WTC11 (cell line): Measurements from ENCODE around the gene CASKIN2.

Experiments
- CREB1 ChIP-seq: sonication (generic); formaldehyde crosslinking; IDR thresholded peaks from 2 replicates; pipeline ENCODE4 v1.8.0; 2023; ENCODE audit warnings: mild to moderate bottlenecking, missing genetic modification reagents
- ESRRA ChIP-seq: sonication (generic); formaldehyde crosslinking; IDR thresholded peaks from 2 replicates; pipeline ENCODE4 v1.8.1; 2022; ENCODE audit warnings: mild to moderate bottlenecking, missing genetic modification reagents, borderline replicate concordance
- TEAD4 ChIP-seq: sonication (generic); formaldehyde crosslinking; IDR thresholded peaks from 2 replicates; pipeline ENCODE4 v1.8.0; 2022; ENCODE audit warnings: mild to moderate bottlenecking, missing genetic modification reagents
- ZBTB21 ChIP-seq: sonication (generic); formaldehyde crosslinking; IDR thresholded peaks from 2 replicates; pipeline ENCODE4 v1.8.1; 2023; ENCODE audit warnings: mild to moderate bottlenecking, missing genetic modification reagents, borderline replicate concordance
- TF ChIP-seq, protein P1 (sequence below): sonication (generic); formaldehyde crosslinking; IDR thresholded peaks from 2 replicates; pipeline ENCODE4 v1.8.1; 2023; ENCODE audit warnings: mild to moderate bottlenecking, missing genetic modification reagents, moderate library complexity
- TF ChIP-seq, protein P2 (sequence below): fragments of 200-600 bp; IDR thresholded peaks from 2 replicates; pipeline ENCODE4 v1.8.0; 2022; ENCODE audit warnings: antibody characterized with exemption
- TF ChIP-seq, protein P3 (sequence below): sonication (generic); formaldehyde crosslinking; IDR thresholded peaks from 2 replicates; pipeline ENCODE4 v1.8.0; 2023; ENCODE audit warnings: missing genetic modification reagents
- TF ChIP-seq, protein P4 (sequence below): sonication (generic); formaldehyde crosslinking; IDR thresholded peaks from 2 replicates; pipeline ENCODE4 v1.8.0; 2022; ENCODE audit warnings: mild to moderate bottlenecking, missing genetic modification reagents
- TF ChIP-seq, protein P5 (sequence below): fragments of 250-450 bp; sonication (Bioruptor Pico); IDR thresholded peaks from 2 replicates; pipeline ENCODE4 v2.1.2; 2022; ENCODE audit warnings: mild to moderate bottlenecking, moderate library complexity
- TF ChIP-seq, protein P6 (sequence below): sonication (generic); formaldehyde crosslinking; IDR thresholded peaks from 2 replicates; pipeline ENCODE4 v1.8.1; 2023; ENCODE audit warnings: mild to moderate bottlenecking, missing genetic modification reagents

DNA sequence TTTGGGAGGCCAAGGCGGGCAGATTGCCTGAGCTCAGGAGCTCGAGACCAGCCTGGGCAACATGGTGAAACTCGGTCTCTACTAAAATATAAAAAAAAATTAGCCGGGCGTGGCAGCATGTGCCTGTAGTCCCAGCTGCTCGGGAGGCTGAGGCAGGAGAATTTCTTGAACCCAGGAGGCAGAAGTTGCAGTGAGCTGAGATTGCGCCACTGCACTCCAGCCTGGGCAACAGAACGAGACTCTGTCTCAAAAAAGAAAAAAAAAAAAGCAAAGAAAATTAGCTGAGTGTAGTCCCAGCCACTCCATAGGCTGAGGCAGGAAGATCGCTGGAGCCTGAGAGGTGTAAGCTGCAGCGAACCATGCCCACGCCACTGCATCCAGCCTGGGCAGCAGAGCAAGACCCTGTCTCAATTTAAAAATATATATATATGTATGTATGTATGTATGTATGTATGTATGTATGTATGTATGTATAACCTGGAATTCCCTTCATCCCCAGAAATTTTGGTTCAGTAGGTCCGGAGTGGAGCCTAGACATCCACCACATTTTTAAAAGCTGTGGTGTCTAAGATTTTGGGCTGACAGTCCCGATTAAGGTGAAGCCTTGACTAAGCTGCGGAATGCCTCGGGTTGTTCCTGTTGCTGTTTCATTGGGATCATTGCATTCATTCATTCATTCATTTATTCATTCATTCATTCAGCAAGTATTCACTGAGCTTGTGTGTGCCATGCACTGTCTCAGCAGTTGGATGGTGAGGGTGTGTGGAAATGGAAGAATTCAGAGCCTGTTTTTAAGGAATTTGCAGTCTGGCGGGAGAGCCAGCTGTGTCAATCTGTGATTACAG is 33.0 kb downstream of the CASKIN2 start:
- TF ChIP-seq, protein P1, sequence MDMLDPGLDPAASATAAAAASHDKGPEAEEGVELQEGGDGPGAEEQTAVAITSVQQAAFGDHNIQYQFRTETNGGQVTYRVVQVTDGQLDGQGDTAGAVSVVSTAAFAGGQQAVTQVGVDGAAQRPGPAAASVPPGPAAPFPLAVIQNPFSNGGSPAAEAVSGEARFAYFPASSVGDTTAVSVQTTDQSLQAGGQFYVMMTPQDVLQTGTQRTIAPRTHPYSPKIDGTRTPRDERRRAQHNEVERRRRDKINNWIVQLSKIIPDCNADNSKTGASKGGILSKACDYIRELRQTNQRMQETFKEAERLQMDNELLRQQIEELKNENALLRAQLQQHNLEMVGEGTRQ (CRISPR knock-in tag): no peak
- TF ChIP-seq ZBTB21 (no peak), CREB1 (CRISPR knock-in tag) (no peak), ESRRA (CRISPR knock-in tag) (no peak), TEAD4 (no peak)
- TF ChIP-seq, protein P2, sequence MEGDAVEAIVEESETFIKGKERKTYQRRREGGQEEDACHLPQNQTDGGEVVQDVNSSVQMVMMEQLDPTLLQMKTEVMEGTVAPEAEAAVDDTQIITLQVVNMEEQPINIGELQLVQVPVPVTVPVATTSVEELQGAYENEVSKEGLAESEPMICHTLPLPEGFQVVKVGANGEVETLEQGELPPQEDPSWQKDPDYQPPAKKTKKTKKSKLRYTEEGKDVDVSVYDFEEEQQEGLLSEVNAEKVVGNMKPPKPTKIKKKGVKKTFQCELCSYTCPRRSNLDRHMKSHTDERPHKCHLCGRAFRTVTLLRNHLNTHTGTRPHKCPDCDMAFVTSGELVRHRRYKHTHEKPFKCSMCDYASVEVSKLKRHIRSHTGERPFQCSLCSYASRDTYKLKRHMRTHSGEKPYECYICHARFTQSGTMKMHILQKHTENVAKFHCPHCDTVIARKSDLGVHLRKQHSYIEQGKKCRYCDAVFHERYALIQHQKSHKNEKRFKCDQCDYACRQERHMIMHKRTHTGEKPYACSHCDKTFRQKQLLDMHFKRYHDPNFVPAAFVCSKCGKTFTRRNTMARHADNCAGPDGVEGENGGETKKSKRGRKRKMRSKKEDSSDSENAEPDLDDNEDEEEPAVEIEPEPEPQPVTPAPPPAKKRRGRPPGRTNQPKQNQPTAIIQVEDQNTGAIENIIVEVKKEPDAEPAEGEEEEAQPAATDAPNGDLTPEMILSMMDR: no peak
- TF ChIP-seq, protein P3, sequence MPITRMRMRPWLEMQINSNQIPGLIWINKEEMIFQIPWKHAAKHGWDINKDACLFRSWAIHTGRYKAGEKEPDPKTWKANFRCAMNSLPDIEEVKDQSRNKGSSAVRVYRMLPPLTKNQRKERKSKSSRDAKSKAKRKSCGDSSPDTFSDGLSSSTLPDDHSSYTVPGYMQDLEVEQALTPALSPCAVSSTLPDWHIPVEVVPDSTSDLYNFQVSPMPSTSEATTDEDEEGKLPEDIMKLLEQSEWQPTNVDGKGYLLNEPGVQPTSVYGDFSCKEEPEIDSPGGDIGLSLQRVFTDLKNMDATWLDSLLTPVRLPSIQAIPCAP (CRISPR knock-in tag): no peak
- TF ChIP-seq, protein P4, sequence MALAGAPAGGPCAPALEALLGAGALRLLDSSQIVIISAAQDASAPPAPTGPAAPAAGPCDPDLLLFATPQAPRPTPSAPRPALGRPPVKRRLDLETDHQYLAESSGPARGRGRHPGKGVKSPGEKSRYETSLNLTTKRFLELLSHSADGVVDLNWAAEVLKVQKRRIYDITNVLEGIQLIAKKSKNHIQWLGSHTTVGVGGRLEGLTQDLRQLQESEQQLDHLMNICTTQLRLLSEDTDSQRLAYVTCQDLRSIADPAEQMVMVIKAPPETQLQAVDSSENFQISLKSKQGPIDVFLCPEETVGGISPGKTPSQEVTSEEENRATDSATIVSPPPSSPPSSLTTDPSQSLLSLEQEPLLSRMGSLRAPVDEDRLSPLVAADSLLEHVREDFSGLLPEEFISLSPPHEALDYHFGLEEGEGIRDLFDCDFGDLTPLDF: no peak
- TF ChIP-seq, protein P5, sequence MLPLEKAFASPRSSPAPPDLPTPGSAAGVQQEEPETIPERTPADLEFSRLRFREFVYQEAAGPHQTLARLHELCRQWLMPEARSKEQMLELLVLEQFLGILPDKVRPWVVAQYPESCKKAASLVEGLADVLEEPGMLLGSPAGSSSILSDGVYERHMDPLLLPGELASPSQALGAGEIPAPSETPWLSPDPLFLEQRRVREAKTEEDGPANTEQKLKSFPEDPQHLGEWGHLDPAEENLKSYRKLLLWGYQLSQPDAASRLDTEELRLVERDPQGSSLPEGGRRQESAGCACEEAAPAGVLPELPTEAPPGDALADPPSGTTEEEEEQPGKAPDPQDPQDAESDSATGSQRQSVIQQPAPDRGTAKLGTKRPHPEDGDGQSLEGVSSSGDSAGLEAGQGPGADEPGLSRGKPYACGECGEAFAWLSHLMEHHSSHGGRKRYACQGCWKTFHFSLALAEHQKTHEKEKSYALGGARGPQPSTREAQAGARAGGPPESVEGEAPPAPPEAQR (CRISPR knock-in tag): no peak
- TF ChIP-seq, protein P6, sequence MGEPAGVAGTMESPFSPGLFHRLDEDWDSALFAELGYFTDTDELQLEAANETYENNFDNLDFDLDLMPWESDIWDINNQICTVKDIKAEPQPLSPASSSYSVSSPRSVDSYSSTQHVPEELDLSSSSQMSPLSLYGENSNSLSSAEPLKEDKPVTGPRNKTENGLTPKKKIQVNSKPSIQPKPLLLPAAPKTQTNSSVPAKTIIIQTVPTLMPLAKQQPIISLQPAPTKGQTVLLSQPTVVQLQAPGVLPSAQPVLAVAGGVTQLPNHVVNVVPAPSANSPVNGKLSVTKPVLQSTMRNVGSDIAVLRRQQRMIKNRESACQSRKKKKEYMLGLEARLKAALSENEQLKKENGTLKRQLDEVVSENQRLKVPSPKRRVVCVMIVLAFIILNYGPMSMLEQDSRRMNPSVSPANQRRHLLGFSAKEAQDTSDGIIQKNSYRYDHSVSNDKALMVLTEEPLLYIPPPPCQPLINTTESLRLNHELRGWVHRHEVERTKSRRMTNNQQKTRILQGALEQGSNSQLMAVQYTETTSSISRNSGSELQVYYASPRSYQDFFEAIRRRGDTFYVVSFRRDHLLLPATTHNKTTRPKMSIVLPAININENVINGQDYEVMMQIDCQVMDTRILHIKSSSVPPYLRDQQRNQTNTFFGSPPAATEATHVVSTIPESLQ (CRISPR knock-in tag): no peak
